RWPE2 (cell line): Measurements from ENCODE around the gene STXBP4.

ENCODE experiments used
- ATAC-seq: fragments of 200-7000 bp; cut with Tn5 transposase; 3 replicates; pipeline ENCODE4 v1.9.1; 2021; ENCODE audit warnings: low read depth
- DNase-seq: peaks from one replicate; pipeline ENCODE4 v3.0.0-alpha.2; 2020; ENCODE audit warnings: low spot score
- H3K27ac ChIP-seq: fragments of 450-650 bp; 2 replicates; pipeline ENCODE4 v1.5.1; 2017; ENCODE audit warnings: mild to moderate bottlenecking; ENCODE audit not compliant: poor library complexity, severe bottlenecking
- H3K27me3 ChIP-seq: fragments of 250-450 bp; sonication (Bioruptor Pico); 2 replicates; pipeline ENCODE4 v1.5.1; 2021; ENCODE audit warnings: mild to moderate bottlenecking, moderate library complexity; ENCODE audit not compliant: insufficient read depth, poor library complexity, severe bottlenecking
- H3K36me3 ChIP-seq: fragments of 250-450 bp; sonication (Bioruptor Pico); 2 replicates; pipeline ENCODE4 v1.5.1; 2020; ENCODE audit warnings: low read depth, mild to moderate bottlenecking, moderate library complexity
- H3K4me1 ChIP-seq: fragments of 250-450 bp; sonication (Bioruptor Pico); 2 replicates; pipeline ENCODE4 v1.5.1; 2021; ENCODE audit warnings: mild to moderate bottlenecking, moderate library complexity; ENCODE audit not compliant: insufficient read depth, poor library complexity, severe bottlenecking
- H3K4me3 ChIP-seq: fragments of 250-450 bp; sonication (Bioruptor Pico); 2 replicates; pipeline ENCODE4 v1.5.1; 2021; ENCODE audit warnings: mild to moderate bottlenecking, moderate library complexity; ENCODE audit not compliant: severe bottlenecking
- H3K9me3 ChIP-seq: fragments of 250-450 bp; sonication (Bioruptor Pico); 2 replicates; pipeline ENCODE4 v1.5.1; 2021; ENCODE audit warnings: mild to moderate bottlenecking, moderate library complexity; ENCODE audit not compliant: severe bottlenecking
- TF ChIP-seq, protein P1 (sequence below): fragments of 450-650 bp; IDR thresholded peaks from one replicate; pipeline ENCODE4 v1.5.1; 2017; ENCODE audit warnings: mild to moderate bottlenecking, moderate library complexity; ENCODE audit not compliant: poor library complexity, severe bottlenecking

The STXBP4 gene

DNA sequence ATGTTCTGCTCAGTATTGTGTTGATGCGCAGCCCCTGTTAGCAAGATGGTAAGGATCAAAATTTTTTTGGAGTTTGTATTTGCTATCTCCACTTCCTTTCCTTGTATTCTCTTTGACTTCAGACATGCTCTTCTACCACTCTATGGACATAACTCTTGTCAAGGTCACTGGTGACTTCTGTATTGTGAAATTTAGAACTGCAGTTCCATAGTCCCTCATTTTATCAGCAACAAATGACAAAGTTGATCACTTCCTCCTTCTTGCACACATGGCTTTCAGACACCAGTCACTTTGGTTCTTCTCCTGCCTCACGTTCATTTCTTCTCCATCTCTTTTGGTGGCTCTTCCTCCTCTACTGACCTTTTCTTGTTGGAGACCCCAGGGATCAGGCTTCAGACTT, 21.2 kb upstream of the STXBP4 start:
- DNase-seq = no peak
- TF ChIP-seq, protein P1, sequence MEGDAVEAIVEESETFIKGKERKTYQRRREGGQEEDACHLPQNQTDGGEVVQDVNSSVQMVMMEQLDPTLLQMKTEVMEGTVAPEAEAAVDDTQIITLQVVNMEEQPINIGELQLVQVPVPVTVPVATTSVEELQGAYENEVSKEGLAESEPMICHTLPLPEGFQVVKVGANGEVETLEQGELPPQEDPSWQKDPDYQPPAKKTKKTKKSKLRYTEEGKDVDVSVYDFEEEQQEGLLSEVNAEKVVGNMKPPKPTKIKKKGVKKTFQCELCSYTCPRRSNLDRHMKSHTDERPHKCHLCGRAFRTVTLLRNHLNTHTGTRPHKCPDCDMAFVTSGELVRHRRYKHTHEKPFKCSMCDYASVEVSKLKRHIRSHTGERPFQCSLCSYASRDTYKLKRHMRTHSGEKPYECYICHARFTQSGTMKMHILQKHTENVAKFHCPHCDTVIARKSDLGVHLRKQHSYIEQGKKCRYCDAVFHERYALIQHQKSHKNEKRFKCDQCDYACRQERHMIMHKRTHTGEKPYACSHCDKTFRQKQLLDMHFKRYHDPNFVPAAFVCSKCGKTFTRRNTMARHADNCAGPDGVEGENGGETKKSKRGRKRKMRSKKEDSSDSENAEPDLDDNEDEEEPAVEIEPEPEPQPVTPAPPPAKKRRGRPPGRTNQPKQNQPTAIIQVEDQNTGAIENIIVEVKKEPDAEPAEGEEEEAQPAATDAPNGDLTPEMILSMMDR = no peak
- H3K27ac ChIP-seq = peak overlapping the region; percentile 20
- H3K4me1 ChIP-seq = peaks cover 13% of the 10 kb centered on the region
- peaks cover 65% of the 10 kb centered on the region for H3K36me3 ChIP-seq
- H3K27me3 ChIP-seq = no peaks in the 10 kb centered on the region
- H3K9me3 ChIP-seq = no peaks in the 10 kb centered on the region
- ATAC-seq = no peak
- no peak overlapping the region for H3K4me3 ChIP-seq

DNA sequence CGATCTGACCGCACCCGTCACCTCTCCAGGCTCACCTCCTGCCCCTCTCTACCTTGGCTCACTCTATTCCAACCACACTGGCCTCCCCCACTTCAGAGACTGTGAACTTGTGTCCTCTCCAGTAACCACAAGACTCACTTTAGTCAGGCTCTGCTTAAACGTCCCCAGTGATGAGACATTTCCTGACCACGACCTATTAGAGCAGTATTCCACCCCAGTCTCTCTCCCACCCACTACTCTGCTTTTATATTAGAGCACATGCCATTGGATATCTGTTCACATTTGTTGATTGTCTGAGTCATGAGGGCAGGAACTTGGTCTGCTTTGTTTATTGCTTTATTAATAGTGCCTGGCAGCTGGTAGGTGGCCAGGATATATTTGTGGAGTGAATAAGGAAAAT, 20.2 kb upstream of the STXBP4 start:
- no peaks in the 10 kb centered on the region for H3K9me3 ChIP-seq
- peaks cover 13% of the 10 kb centered on the region for H3K4me1 ChIP-seq
- no peak overlapping the region for H3K4me3 ChIP-seq
- H3K27me3 ChIP-seq = no peaks in the 10 kb centered on the region
- peaks cover 57% of the 10 kb centered on the region for H3K36me3 ChIP-seq
- H3K27ac ChIP-seq = peak overlapping the region; percentile 20
- TF ChIP-seq, protein P1 = no peak
- no peak for DNase-seq
- peak; percentile 95 for ATAC-seq

DNA sequence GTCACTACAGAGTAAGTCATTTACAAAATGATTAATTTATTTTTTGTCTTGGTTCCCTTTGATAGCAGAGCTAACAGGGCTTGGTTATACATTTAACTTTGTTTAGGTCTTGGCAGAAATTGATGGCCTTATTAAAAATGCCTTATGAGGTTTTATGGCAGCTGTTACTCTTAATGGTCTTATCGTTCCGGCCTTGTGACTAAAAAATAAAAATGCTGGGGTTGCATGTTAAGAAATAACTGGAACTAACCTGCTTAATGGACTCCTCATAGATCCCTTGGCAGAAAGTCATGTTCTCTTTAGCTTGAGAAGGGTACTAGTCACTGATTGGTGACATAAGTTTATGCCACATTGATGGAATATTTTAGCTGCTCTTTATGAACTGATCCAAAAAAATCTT, 18.4 kb upstream of the STXBP4 start:
- ATAC-seq (no peak), DNase-seq (no peak)
- Histone ChIP-seq H3K4me1 (peaks cover 13% of the 10 kb centered on the region), H3K36me3 (peaks cover 66% of the 10 kb centered on the region), H3K27ac (no peak overlapping the region), H3K9me3 (no peaks in the 10 kb centered on the region), H3K27me3 (no peaks in the 10 kb centered on the region), H3K4me3 (no peak overlapping the region)
- TF ChIP-seq, protein P1 = no peak

DNA sequence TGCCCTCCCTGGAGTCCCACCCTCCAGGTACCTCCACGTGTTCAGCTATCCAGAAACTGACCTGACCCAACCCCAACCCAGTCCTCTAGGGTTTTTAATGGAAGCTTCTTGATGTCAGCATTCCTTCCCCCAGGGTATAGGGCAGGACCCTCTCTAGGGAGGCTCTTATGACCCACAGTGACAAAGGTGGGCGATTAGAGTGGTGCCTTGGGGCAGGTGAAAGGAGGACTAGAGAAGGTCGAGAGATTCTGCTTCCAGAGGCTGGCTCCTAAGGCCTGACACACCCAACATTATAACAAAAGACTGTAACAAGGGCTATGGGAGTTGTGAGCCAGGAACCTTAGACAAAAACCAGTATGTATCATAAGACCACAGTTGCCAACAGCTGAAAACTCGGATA, 17.3 kb upstream of the STXBP4 start:
- peaks cover 58% of the 10 kb centered on the region for H3K36me3 ChIP-seq
- H3K9me3 ChIP-seq = no peaks in the 10 kb centered on the region
- DNase-seq = no peak

DNA sequence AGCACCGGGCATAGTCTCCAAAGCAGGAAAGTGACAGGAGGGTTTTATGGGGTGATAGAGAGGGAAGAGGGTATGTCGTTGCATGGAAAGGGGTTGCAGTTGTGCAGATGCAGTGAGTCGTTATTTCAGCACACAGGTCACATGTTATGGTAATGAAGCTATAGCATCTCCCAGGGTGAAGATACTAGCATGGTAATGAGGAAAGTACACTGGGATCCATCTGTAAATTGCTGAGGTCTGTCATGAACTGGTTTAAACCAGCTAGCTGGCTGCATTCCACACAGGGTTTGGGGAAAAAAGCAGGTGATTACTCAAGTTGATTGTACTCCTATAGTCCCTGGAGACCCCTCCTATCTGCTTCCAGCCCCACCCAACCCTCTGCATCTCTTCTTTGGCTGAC, 11.8 kb upstream of the STXBP4 start:
- Histone ChIP-seq H3K36me3 (peaks cover 58% of the 10 kb centered on the region), H3K27ac (no peak overlapping the region), H3K27me3 (no peaks in the 10 kb centered on the region), H3K4me3 (no peak overlapping the region), H3K4me1 (no peaks in the 10 kb centered on the region), H3K9me3 (no peaks in the 10 kb centered on the region)
- DNase-seq (no peak), ATAC-seq (no peak; the same call in 2 of the 3 replicates)
- TF ChIP-seq, protein P1 = no peak

More for the DNA sequence above, 17.3 kb upstream of the STXBP4 start:
- ATAC-seq = no peak
- H3K4me1 ChIP-seq = peaks cover 13% of the 10 kb centered on the region
- H3K27ac ChIP-seq = no peak overlapping the region
- TF ChIP-seq, protein P1 = no peak
- H3K4me3 ChIP-seq = no peak overlapping the region
- no peaks in the 10 kb centered on the region for H3K27me3 ChIP-seq
